OCI-M2 (cell line): ENCODE data around the gene EEPD1.

Experiments
- DNase-seq: peaks from one replicate; lab custom pipeline; 2025; ENCODE audit not compliant: unreplicated experiment; lab: John Stamatoyannopoulos, UW

The EEPD1 gene

DNA sequence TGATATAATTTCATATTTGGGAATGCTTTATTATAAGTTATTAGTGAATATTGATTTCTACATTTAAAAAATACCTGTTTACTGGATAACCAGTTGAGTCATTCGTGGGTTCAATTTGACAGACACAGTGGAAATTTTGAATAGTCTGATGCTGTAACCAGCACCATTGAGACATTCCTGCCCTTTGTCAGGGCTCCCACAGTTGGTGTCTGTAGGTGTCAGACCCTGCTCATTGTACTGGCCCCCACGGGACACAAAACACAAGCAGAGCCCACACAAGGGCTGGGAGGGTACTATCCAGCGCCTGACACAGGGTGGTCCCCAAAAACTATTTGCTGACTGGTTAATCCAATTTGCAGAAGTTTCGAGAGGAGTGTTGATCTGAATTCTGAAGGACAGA lies 35.9 kb downstream of the EEPD1 start:
- DNase-seq, result no peak

DNA sequence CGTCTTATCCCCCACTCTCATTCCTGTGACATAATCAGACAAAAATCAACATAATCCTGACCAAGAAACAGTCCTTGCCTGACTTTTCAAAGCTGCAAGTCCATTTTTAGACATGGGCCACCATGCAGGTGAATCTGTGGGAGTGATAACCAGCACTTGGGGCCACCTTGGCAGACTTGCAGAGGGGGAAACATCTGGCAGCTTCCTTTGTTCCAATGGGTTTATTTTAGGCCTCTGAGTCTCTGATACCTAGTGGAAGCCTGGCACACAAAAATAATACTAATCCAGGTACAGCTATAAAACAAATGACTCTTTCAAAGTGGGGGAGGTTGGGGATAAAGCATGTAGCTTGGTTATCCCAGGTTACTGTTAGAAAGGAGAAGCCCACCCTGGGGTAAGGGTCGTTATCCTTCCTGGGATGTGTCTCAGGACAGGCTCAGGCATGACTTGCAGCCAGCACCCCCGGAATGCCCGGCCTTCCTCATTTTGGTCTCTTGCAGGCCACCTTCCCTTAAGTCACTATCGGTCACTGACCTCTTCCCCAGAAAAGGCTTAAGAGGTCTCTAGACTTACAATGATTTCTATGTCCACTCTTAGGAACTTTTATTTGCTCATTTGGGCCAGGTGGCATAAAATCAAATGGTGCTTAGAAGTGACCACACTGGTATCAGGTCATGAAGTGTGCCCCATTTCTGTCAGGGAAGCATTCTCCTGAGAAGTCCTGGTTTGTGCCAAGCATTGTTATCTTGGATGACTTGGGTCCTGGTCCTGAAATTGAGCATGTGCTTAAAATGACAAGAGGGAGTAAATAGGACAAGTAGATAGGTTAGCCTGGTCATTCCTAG lies 37.6 kb downstream of the EEPD1 start:
- no peak for DNase-seq

GRCh38 chr7:36191292-36191920 lies 38.4 kb downstream of the EEPD1 start:
- no peak for DNase-seq

DNA sequence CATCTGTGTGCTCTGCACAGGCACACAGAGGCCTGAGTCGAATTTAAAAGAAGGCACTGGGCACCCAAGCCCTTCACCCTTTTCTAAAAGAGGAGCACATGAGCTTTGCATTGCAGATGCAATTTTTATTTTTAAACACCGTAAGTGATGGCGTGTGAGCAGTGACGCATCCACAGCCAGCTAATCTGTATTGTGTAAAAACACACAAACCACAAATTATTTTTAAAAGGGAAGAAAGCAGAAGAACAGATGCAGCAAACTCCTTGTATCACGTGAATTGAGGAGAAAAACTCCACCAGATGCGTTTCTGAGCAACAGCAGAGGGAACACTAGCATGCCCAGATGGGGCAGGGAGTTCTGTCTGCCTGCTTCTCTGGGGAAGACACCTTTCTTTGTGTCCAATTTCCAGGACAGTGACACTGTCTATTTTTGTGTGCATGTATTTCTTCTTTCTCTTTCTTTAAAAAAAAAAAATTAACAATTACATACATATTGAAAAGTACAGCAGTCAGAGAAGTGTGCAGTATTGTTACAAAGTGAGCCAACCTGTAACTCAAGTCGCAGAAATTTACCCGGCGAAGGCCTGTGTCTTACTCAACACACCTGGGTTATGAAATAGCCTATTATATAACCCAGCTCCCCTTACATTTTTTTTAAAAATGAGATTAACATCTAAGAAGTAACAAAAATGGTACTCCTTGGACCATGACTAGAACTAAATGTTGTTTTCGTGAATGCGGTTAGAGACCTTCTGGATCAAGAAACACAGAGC lies 39.2 kb downstream of the EEPD1 start:
- DNase-seq, result no peak

- DNase-seq, result no peak
These were observed 39.8 kb downstream of the EEPD1 start for GRCh38 chr7:36192877-36193276.

GRCh38 chr7:36198854-36199266 lies 45.8 kb downstream of the EEPD1 start:
- no peak for DNase-seq

- DNase-seq, result no peak
These were observed 46.3 kb downstream of the EEPD1 start for GRCh38 chr7:36199329-36199728.

DNA sequence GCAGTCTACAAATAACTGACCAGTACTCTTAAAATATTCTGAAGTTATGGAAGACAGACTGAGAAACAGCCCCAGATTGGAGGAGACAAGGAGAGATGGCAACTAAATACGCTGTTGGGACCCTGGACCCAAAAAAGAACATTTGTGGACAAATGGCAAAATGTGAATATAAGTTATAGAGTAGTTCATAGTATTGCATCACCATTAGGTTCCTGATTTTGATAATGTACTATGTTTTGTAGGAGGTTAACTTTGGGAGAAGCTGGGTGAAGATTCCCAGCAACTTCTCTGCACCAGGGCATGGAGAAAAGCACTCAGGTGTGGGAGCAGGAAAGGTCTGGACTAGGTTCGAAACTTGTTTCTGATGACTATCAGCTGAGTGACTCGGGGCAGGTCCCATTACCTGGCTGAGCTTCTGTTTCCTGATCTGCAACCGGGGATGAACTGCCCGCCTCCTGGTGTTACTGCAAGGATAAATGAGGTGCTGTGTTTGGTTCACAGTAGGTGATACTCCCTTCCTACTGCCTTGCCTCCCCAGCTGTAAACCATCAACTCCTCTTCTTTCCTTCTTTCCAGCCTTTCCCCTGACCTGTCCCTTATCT lies 48.2 kb downstream of the EEPD1 start:
- no peak for DNase-seq

DNA sequence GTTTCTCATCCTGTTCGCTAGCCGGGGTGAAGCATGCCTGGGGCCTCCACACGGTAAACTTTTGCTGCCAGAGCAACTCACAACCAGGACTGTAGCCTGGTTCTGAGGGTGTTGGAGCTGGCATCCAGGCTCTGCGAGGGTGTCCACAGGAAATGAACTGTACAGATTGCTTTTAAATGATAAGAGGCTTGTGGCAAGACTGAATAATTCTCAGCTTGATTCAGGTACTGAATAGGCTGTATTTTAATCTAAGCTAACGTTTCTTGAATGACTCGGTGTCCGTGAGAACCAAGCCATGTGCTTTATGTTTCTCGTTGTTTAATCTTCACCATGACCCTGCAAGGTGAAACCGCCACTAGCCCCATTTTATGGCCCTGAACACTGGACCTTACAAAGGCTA lies 49.3 kb downstream of the EEPD1 start:
- no peak for DNase-seq

DNA sequence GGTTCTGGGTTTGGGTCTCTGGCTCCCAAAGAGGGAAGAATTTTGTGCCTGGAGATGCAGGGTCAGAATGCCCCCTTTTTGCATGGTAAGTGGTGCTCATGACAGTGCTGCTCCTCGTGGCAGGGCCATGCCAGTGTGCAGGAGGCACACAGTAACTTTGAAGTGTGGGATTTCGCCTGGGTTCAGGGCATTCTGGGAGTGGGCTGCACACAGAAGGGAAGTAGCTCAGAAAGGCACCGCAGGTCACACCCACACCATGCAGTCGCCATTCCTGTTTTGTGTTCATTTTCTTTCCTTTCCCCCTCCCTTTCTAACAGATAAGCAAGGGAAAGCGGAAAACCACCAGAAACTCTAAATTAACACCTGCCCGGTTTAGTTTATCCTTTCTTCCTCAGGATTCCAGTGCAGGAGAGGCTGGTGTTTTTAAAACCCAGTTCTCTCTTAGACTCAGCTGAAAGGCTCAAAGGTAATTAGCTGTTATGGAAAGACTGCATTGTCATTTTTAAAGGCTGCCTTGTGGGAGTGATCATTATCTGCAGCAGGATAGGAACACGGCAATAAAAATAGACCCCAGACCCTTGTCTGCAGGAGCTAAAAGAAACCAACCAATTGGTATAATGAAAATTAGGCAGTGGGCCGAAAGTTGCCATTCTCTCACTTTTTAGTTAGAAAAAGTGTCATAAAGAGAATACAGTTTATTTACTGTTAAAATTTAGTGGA lies 50.2 kb downstream of the EEPD1 start:
- DNase-seq, result no peak

DNA sequence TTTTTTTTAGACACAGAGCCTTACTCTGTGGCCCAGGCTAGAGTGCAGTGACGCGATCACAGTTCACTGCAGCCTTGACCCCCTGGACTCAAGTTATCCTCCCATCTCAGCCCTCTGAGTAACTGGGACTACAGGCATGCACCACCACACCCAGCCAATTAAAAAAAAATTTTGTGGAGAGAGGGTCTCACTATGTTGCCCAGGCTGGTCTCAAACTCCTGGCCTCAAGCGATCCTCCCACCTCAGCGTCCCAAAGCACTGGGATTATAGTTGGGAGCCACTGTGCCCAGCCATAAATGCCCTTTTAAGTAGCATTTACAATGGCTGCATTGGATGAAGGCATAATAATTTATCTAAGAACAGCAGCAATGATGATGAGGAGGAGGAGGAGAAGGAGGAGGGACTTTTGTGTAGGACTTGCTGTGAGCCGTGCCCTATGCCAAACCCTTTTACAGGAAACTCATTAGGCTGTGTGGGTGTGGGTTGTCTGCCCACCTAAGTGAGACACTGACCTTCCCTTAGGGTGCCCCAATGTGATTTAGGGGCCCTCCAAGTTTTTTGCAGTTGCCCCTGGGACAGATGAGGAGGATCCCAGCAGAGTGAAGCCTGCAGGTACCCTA lies 51.1 kb downstream of the EEPD1 start:
- DNase-seq, result no peak

GRCh38 chr7:36204929-36205635 lies 52.0 kb downstream of the EEPD1 start:
- DNase-seq, result no peak

DNA sequence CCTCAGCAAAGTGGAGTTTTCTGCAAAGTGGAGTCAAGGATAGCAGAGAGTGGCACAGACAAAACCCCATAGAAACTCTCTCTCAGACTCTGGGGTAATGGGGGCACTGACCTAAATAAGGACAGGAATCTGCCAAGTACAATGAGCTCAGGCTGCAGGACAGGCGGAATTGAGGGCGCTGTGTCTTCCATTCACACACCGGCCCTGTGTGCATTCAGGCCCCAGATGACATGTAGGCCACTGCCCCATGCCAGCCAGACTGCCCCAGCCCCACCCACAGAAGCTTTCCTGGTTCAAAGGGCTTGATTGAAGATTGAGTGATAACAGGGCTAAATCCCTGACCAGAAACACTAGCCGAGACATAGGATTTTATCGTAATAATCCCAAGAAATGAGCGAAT lies 52.7 kb downstream of the EEPD1 start:
- no peak for DNase-seq

GRCh38 chr7:36207451-36208291 lies 54.6 kb downstream of the EEPD1 start:
- DNase-seq, result no peak

DNA sequence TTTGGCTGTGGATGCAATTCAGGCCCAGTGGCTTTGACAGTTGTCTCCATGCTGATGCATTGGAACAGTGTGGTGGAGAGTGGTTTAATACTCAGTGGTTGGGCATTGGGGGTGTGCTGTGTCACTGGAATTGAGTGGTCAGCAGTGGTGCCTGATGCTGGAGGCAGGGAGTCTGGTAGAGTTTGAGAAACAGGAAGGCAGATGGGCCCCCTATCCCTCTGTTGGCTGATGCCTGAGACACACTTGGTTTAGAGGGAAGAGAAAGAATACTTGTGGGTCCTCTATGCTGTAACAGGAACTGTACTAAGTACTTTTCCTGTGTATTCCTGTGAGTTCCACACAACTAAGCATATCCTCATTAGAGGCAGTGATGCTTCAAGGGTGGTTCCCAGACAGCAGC lies 55.4 kb downstream of the EEPD1 start:
- no peak for DNase-seq

DNA sequence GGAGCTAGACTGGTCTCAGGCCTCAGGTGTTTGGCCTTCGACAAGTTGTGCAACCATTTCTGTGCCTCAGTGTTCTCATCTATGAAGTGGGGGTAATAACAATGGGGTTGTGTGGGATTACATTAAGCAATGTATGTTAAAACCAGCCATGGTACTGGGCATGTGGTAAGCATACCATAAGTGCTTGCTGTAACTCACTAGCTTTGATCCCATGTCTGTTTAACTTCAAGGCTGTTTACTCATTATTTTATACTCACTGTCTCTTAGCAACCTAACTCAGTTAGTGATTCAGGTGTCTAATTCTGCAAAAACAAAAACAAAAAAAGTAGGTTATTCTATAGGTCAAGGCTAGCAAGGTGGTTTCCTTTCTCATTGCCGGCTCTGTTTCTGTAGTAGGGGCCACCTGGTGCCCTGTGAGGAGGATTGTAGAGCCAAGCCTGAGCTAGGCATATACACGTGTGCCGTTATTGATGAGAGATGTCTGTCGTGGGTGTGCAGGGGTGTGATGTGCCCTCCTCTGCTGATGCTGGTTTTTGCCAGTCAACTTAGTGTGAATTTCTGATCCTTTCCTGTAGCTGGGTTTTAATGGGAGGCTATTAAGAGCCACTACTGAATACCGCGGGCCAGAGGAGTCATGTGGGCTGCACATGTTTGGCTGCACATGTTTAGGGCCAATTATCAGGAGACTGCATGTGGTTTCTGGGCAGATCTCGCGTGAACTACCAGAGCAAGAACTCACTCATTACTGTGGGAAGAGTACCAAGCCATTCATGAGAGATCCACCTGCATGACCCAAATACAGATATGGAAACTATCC lies 56.2 kb downstream of the EEPD1 start:
- no peak for DNase-seq

- DNase-seq, result no peak
These were observed 56.7 kb downstream of the EEPD1 start for GRCh38 chr7:36209814-36210183.

GRCh38 chr7:36210291-36210922 lies 57.4 kb downstream of the EEPD1 start:
- DNase-seq, result no peak
